ENCODE measurements around the gene LDLRAD1. TPM values are rescaled to one million over a fixed set of nuclear protein-coding genes. Genes with fewer than 3 reads are reported as not detected.

The LDLRAD1 gene
- total and polyA plus RNA-seq, 10 of the 15 experiments (the other 5 are each of a cell fraction or from before 2014, with no cell fraction given), result not detected

DNA sequence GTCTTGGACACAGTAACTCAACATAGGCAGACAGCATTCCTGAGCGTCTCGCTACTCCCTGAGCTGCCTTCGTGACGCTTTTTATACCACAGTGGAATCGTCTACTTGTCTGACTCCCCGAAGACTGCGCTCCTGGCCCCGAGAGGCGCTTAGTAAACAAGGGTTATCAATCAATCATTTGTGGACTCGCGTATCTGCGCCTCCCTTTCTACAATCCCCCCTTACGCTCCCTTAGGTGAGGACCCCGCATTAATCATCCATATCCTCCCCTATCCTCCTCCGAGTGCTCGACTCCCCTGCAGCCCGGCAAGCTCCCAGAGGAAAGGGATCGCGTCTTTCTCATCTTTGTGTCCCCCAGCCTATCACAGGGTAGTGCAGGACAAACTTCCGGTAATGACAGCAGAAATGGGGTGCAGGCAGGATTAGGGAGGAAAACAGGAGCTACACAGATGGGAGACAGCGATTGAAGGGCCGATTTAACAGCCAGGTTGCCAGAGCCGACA, 34.5 kb upstream of the LDLRAD1 start (continued):
- TF ChIP-seq, protein P1, sequence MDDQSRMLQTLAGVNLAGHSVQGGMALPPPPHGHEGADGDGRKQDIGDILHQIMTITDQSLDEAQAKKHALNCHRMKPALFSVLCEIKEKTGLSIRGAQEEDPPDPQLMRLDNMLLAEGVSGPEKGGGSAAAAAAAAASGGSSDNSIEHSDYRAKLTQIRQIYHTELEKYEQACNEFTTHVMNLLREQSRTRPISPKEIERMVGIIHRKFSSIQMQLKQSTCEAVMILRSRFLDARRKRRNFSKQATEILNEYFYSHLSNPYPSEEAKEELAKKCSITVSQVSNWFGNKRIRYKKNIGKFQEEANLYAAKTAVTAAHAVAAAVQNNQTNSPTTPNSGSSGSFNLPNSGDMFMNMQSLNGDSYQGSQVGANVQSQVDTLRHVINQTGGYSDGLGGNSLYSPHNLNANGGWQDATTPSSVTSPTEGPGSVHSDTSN (IDR thresholded peaks at IDR 0.05; ENCODE audit: insufficient replicate concordance, low read depth, low read length), result peak; percentile 13
- TF ChIP-seq JUND (IDR thresholded peaks at IDR 0.05; ENCODE audit: low read depth, low read length) (no peak), HCFC1 (IDR thresholded peaks at IDR 0.05; ENCODE audit: low read length) (no peak; the same call in 1 of the 2 replicates), BRCA1 (IDR thresholded peaks at IDR 0.05; ENCODE audit: low read depth, low read length) (no peak), YBX1 (IDR thresholded peaks at IDR 0.05) (no peak), MEF2B (IDR thresholded peaks at IDR 0.05; ENCODE audit: partially characterized antibody, poor library complexity, severe bottlenecking) (no peak), EED (IDR thresholded peaks at IDR 0.05; ENCODE audit: low read depth) (0 out of 2 replicates have a peak, but pooled peaks have one; percentile 46), GABPA (IDR thresholded peaks at IDR 0.05; ENCODE audit: low read depth) (0 out of 2 replicates have a peak, but pooled peaks have one; percentile 33)
- TF ChIP-seq, protein P2, sequence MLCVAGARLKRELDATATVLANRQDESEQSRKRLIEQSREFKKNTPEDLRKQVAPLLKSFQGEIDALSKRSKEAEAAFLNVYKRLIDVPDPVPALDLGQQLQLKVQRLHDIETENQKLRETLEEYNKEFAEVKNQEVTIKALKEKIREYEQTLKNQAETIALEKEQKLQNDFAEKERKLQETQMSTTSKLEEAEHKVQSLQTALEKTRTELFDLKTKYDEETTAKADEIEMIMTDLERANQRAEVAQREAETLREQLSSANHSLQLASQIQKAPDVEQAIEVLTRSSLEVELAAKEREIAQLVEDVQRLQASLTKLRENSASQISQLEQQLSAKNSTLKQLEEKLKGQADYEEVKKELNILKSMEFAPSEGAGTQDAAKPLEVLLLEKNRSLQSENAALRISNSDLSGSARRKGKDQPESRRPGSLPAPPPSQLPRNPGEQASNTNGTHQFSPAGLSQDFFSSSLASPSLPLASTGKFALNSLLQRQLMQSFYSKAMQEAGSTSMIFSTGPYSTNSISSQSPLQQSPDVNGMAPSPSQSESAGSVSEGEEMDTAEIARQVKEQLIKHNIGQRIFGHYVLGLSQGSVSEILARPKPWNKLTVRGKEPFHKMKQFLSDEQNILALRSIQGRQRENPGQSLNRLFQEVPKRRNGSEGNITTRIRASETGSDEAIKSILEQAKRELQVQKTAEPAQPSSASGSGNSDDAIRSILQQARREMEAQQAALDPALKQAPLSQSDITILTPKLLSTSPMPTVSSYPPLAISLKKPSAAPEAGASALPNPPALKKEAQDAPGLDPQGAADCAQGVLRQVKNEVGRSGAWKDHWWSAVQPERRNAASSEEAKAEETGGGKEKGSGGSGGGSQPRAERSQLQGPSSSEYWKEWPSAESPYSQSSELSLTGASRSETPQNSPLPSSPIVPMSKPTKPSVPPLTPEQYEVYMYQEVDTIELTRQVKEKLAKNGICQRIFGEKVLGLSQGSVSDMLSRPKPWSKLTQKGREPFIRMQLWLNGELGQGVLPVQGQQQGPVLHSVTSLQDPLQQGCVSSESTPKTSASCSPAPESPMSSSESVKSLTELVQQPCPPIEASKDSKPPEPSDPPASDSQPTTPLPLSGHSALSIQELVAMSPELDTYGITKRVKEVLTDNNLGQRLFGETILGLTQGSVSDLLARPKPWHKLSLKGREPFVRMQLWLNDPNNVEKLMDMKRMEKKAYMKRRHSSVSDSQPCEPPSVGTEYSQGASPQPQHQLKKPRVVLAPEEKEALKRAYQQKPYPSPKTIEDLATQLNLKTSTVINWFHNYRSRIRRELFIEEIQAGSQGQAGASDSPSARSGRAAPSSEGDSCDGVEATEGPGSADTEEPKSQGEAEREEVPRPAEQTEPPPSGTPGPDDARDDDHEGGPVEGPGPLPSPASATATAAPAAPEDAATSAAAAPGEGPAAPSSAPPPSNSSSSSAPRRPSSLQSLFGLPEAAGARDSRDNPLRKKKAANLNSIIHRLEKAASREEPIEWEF (IDR thresholded peaks at IDR 0.05; ENCODE audit: insufficient replicate concordance, low read depth, low read length), result no peak
- TF ChIP-seq, protein P3, sequence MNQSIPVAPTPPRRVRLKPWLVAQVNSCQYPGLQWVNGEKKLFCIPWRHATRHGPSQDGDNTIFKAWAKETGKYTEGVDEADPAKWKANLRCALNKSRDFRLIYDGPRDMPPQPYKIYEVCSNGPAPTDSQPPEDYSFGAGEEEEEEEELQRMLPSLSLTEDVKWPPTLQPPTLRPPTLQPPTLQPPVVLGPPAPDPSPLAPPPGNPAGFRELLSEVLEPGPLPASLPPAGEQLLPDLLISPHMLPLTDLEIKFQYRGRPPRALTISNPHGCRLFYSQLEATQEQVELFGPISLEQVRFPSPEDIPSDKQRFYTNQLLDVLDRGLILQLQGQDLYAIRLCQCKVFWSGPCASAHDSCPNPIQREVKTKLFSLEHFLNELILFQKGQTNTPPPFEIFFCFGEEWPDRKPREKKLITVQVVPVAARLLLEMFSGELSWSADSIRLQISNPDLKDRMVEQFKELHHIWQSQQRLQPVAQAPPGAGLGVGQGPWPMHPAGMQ (IDR thresholded peaks at IDR 0.05; ENCODE audit: borderline replicate concordance), result no peak
